ENCODE results near the gene NTN3. TPM values are rescaled to one million over a fixed set of nuclear protein-coding genes. Genes with fewer than 3 reads are reported as not detected.

The NTN3 gene
- polyA plus RNA-seq, 1 of the 3 experiments (the other 2 are of a cell fraction) = 0.28 TPM

GRCh38 chr16:2457267-2457666 lies 13.8 kb upstream of the NTN3 start (continued):
- TF ChIP-seq SMC3 (IDR thresholded peaks at IDR 0.05; ENCODE audit: low read depth, low read length) = no peak
- no peak for TF ChIP-seq YY1 (IDR thresholded peaks at IDR 0.05; ENCODE audit: low read depth)
- no peak for TF ChIP-seq MEF2A (IDR thresholded peaks at IDR 0.05; ENCODE audit: borderline replicate concordance, low read depth)
- no peak for TF ChIP-seq FOXM1 (IDR thresholded peaks at IDR 0.05; ENCODE audit: low read depth)
- no peak for TF ChIP-seq TEAD4 (IDR thresholded peaks at IDR 0.05; ENCODE audit: borderline replicate concordance, insufficient read depth)
- no peak for TF ChIP-seq USF1 (IDR thresholded peaks at IDR 0.05; ENCODE audit: borderline replicate concordance, low read depth)

GRCh38 chr16:2457946-2458345 lies 13.2 kb upstream of the NTN3 start:
- no peaks in the 10 kb centered on the region for H4K20me1 ChIP-seq (ENCODE audit: insufficient read depth)
- CTCF ChIA-PET = interaction anchor here (0.7 to 1.6 kb wide), 5 partner anchors 12 to 74 kb away, joined by 3 to 7 read pairs (median 6); no protein-coding TSS in a partner anchor
- 78% methylated on average over 4 of the region's 7 CpGs for WGBS (ENCODE audit: low lambda C conversion rate)
- H3F3A ChIP-seq (replicated peaks; ENCODE audit: insufficient read depth) = peaks cover 16% of the 10 kb centered on the region
- H3K27ac ChIP-seq (ENCODE audit: low read depth in 2 of 2, low read length in 1 of 2) = no peak overlapping the region
- H3K27me3 ChIP-seq (ENCODE audit: insufficient read depth) = no peaks in the 10 kb centered on the region
- H3K4me3 ChIP-seq (ENCODE audit: low read depth in 2 of 2, low read length in 1 of 2) = no peak overlapping the region
- H3K36me3 ChIP-seq (replicated peaks in 1 of 2; ENCODE audit: control insufficient read depth in 1 of 2, insufficient read depth in 2 of 2, low read length in 1 of 2) = peaks cover 2 to 20% of the 10 kb centered on the region in 2 experiments
- no peaks in the 10 kb centered on the region for H3K9me3 ChIP-seq
- DNase-seq = no peak
- H3K9me2 ChIP-seq = no peaks in the 10 kb centered on the region
- no peak overlapping the region for H3K4me2 ChIP-seq
- peaks cover 14% of the 10 kb centered on the region; the same call in 1 of the 2 replicates for H3K79me2 ChIP-seq (ENCODE audit: insufficient read depth)
- no peak for TF ChIP-seq GATA2 (CRISPR knock-in tag; IDR thresholded peaks at IDR 0.05)
- TF ChIP-seq EZH2phosphoT487 (IDR thresholded peaks at IDR 0.05; ENCODE audit: borderline replicate concordance, low read depth) = no peak
- no peak for TF ChIP-seq RFX5 (IDR thresholded peaks at IDR 0.05; ENCODE audit: low read length)
- no peak for TF ChIP-seq USF1 (IDR thresholded peaks at IDR 0.05; ENCODE audit: borderline replicate concordance, low read depth)
- TF ChIP-seq FOXM1 (IDR thresholded peaks at IDR 0.05; ENCODE audit: low read depth) = no peak
- no peak for TF ChIP-seq SIN3A (IDR thresholded peaks at IDR 0.05; ENCODE audit: borderline replicate concordance, low read depth, low read length)
- TF ChIP-seq RCOR1 (IDR thresholded peaks at IDR 0.05; ENCODE audit: low read length) = no peak
- no peak for TF ChIP-seq JUND (IDR thresholded peaks at IDR 0.05)
- TF ChIP-seq TCF12 (IDR thresholded peaks at IDR 0.05) = no peak
- no peak for TF ChIP-seq REST (IDR thresholded peaks at IDR 0.05; ENCODE audit: low read depth, low read length)
- TF ChIP-seq TEAD4 (IDR thresholded peaks at IDR 0.05; ENCODE audit: borderline replicate concordance, insufficient read depth) = no peak
- TF ChIP-seq GABPA (IDR thresholded peaks at IDR 0.05; ENCODE audit: low read depth) = no peak
- no peak for TF ChIP-seq POLR2AphosphoS5 (IDR thresholded peaks at IDR 0.05; ENCODE audit: low read depth, low read length)
- no peak for TF ChIP-seq CTCF (IDR thresholded peaks at IDR 0.05)
- TF ChIP-seq EP300 (IDR thresholded peaks at IDR 0.05; ENCODE audit: borderline replicate concordance in 1 of 2, low read depth in 1 of 2, low read length in 1 of 2) = no peak
- no peak for TF ChIP-seq RAD21 (IDR thresholded peaks at IDR 0.05; ENCODE audit: low read length)
- TF ChIP-seq IRF3 (IDR thresholded peaks at IDR 0.05; ENCODE audit: low read depth, low read length) = no peak
- no peak for TF ChIP-seq MEF2A (IDR thresholded peaks at IDR 0.05; ENCODE audit: borderline replicate concordance, low read depth)
- H3K9ac ChIP-seq = no peak overlapping the region
- POLR2A ChIA-PET = interaction anchor here (1.7 kb wide), 1 partner anchor 10 kb away, joined by 4 read pairs; no protein-coding TSS in a partner anchor
- no peak overlapping the region for H2AFZ ChIP-seq (ENCODE audit: low read depth)
- peaks cover 9 to 24% of the 10 kb centered on the region in 2 experiments; a peak in 2 of 4 replicates for H3K4me1 ChIP-seq (ENCODE audit: control insufficient read depth in 1 of 2, insufficient read depth in 2 of 2, low read depth in 1 of 2, low read length in 1 of 2)
